HepG2 (cell line): ENCODE results near the gene PID1. TPM values are rescaled to one million over a fixed set of nuclear protein-coding genes. Genes with fewer than 3 reads are reported as not detected.

Experiments used
- ATAC-seq: fragments of 200-7000 bp; cut with Tn5 transposase; 3 replicates; pipeline ENCODE4 v1.9.1; 2020; ENCODE audit warnings: mild to moderate bottlenecking, moderate library complexity
- BruUV-seq: library from RNA; stranded (reverse); fragments of 400-500 nt; replicated peaks from 2 replicates; lab custom pipeline; 2021; lab: Mats Ljungman, UMichigan
- CTCF ChIA-PET: fragments of 300-600 bp; formaldehyde crosslinking; extraction: SDS; loops from one replicate; lab custom pipeline; 2021; ENCODE audit warnings: low total read pairs, inconsistent platforms, low intra/inter-chr PET ratio; lab: Yijun Ruan, JAX
- POLR2A ChIA-PET: fragments of 350-600 bp; sonication (Branson Sonifier 250); formaldehyde crosslinking; loops from one replicate; lab custom pipeline; 2020; ENCODE audit warnings: antibody characterized with exemption, inconsistent platforms; lab: Yijun Ruan, JAX
- DNase-seq: peaks from one replicate; pipeline ENCODE4 v3.0.0-alpha.2; 2015; ENCODE audit warnings: low spot score
- FAIRE-seq: peaks from 3 replicates; lab custom pipeline; 2011; peaks lifted over from hg19 to GRCh38; lab: Jason Lieb, UNC
- H2AFZ ChIP-seq: one replicate; pipeline ENCODE4 v1.6.1; 2011; ENCODE audit warnings: low read length, inconsistent platforms
- H3K27ac ChIP-seq: fragments of 300-600 bp; 3 replicates; pipeline ENCODE4 v1.8.0; 2011; ENCODE audit warnings: mixed run types, mild to moderate bottlenecking, mixed read lengths, low read length, inconsistent platforms; ENCODE audit not compliant: insufficient read depth; ENCODE audit errors: extremely low read length
- H3K27me3 ChIP-seq, 2 experiments: fragments of 200-600 bp in 1 of 2; 2 replicates in 1 of 2; 3 replicates in 1 of 2; pipeline versions ENCODE4 v1.6.0 to v1.8.0; 2011; ENCODE audit warnings: low read length in 2 of 2, mild to moderate bottlenecking in 2 of 2, moderate library complexity in 2 of 2, inconsistent platforms in 1 of 2; ENCODE audit not compliant: insufficient read depth in 2 of 2, control insufficient read depth in 1 of 2
- H3K36me3 ChIP-seq, 2 experiments: fragments of 200-600 bp in 1 of 2; replicated peaks in 1 of 2; 2 replicates in 1 of 2; 3 replicates in 1 of 2; pipeline versions ENCODE4 v1.5.1 to v1.8.0; 2011; ENCODE audit warnings: low read length in 2 of 2, inconsistent platforms in 1 of 2; ENCODE audit not compliant: insufficient read depth in 2 of 2, control insufficient read depth in 1 of 2
- H3K4me1 ChIP-seq: 2 replicates; pipeline ENCODE4 v1.5.1; 2012; ENCODE audit warnings: low read length, inconsistent platforms; ENCODE audit not compliant: insufficient read depth
- H3K4me2 ChIP-seq: 2 replicates; pipeline ENCODE4 v1.6.0; 2011; ENCODE audit warnings: low read depth, low read length, inconsistent platforms
- H3K4me3 ChIP-seq, 3 experiments: fragments of 200-600 bp in 1 of 3; sonication (generic), shearing (Covaris generic) in 1 of 3; replicated peaks in 1 of 3; 2 replicates each; pipeline ENCODE4 v1.5.1; 2011 to 2016; ENCODE audit warnings: low read length in 3 of 3, inconsistent platforms in 2 of 3, low read depth in 2 of 3, mild to moderate bottlenecking in 2 of 3, control low read depth in 1 of 3, mixed read lengths in 1 of 3; ENCODE audit not compliant: insufficient read depth in 1 of 3
- H3K79me2 ChIP-seq: one replicate; pipeline ENCODE4 v1.6.1; 2011; ENCODE audit warnings: low read length, inconsistent platforms; ENCODE audit not compliant: insufficient read depth
- H3K9ac ChIP-seq: 2 replicates; pipeline ENCODE4 v1.6.0; 2011; ENCODE audit warnings: mild to moderate bottlenecking, low read depth, low read length, inconsistent platforms; ENCODE audit not compliant: insufficient read depth
- H3K9me3 ChIP-seq: 2 replicates; pipeline ENCODE4 v1.5.1; 2012; ENCODE audit warnings: mild to moderate bottlenecking, low read length
- H4K20me1 ChIP-seq: 2 replicates; pipeline ENCODE4 v1.6.0; 2011; ENCODE audit warnings: inconsistent platforms, mild to moderate bottlenecking, low read length, moderate library complexity; ENCODE audit not compliant: insufficient read depth
- ADNP ChIP-seq: sonication (generic); formaldehyde crosslinking; IDR thresholded peaks from 2 replicates; pipeline ENCODE4 v1.4.0; 2020; ENCODE audit warnings: missing genetic modification reagents
- ATM ChIP-seq: fragments of 450-650 bp; IDR thresholded peaks from 2 replicates; pipeline ENCODE4 v1.7.1; 2017; ENCODE audit warnings: mild to moderate bottlenecking, borderline replicate concordance
- GABPB1 ChIP-seq: IDR thresholded peaks from 2 replicates; pipeline ENCODE4 v1.6.1; 2016; ENCODE audit warnings: mild to moderate bottlenecking, missing genetic modification reagents, moderate library complexity, missing compliant biosample characterization
- SALL1 ChIP-seq: sonication (generic); formaldehyde crosslinking; IDR thresholded peaks from 2 replicates; pipeline ENCODE4 v1.8.0; 2022; ENCODE audit warnings: mild to moderate bottlenecking, missing genetic modification reagents
- SRY ChIP-seq: sonication (generic); formaldehyde crosslinking; IDR thresholded peaks from 2 replicates; pipeline ENCODE4 v1.8.0; 2022; ENCODE audit warnings: mild to moderate bottlenecking, missing genetic modification reagents
- ZBTB20 ChIP-seq: sonication (generic); formaldehyde crosslinking; IDR thresholded peaks from 2 replicates; pipeline ENCODE4 v1.8.1; 2023; ENCODE audit warnings: missing genetic modification reagents, low read depth, mild to moderate bottlenecking, borderline replicate concordance
- ZFY ChIP-seq: sonication (generic); formaldehyde crosslinking; IDR thresholded peaks from 2 replicates; pipeline ENCODE4 v1.4.0; 2020; ENCODE audit warnings: missing genetic modification reagents
- ZNF235 ChIP-seq: sonication (generic); formaldehyde crosslinking; IDR thresholded peaks from 2 replicates; pipeline ENCODE4 v1.8.1; 2023; ENCODE audit warnings: mild to moderate bottlenecking, missing genetic modification reagents, borderline replicate concordance
- ZNF280B ChIP-seq: sonication (generic); formaldehyde crosslinking; IDR thresholded peaks from 2 replicates; pipeline ENCODE4 v1.5.0; 2020; ENCODE audit warnings: missing genetic modification reagents, mild to moderate bottlenecking, borderline replicate concordance
- ZNF350 ChIP-seq: sonication (generic); formaldehyde crosslinking; IDR thresholded peaks from 2 replicates; pipeline ENCODE4 v1.4.0; 2020; ENCODE audit warnings: mild to moderate bottlenecking, low read depth, missing genetic modification reagents, borderline replicate concordance
- ZNF44 ChIP-seq: sonication (generic); formaldehyde crosslinking; IDR thresholded peaks from 2 replicates; pipeline ENCODE4 v1.5.1; 2020; ENCODE audit warnings: mild to moderate bottlenecking, missing genetic modification reagents
- ZNF512 ChIP-seq: sonication (generic); formaldehyde crosslinking; IDR thresholded peaks from 2 replicates; pipeline ENCODE4 v1.4.0; 2020; ENCODE audit warnings: mild to moderate bottlenecking, missing genetic modification reagents
- ZNF550 ChIP-seq: sonication (generic); formaldehyde crosslinking; IDR thresholded peaks from 2 replicates; pipeline ENCODE4 v1.4.0; 2020; ENCODE audit warnings: mild to moderate bottlenecking, missing genetic modification reagents, borderline replicate concordance
- in situ Hi-C: cut with HindIII; loops from 2 replicates; pipeline ENCODE4 v1.10.0; 2017; ENCODE audit warnings: low pct_unique_long_range_greater_than_20kb; ENCODE audit not compliant: extremely low pct_ligation_motif_present
- intact Hi-C: fragments of 100-400 bp; cut with micrococcal nuclease; formaldehyde crosslinking; loops from one replicate; pipeline ENCODE4 v1.10.0; 2022; ENCODE audit not compliant: unreplicated experiment
- polyA plus RNA-seq, 8 experiments: library from polyadenylated mRNA; depleted of rRNA in 3 of 8; stranded (reverse) in 7 of 8; unstranded in 1 of 8; fragments of >200 nt; fragmentation: Illumina TruSeq in 4 of 8; extraction: Trizol in 4 of 8; gene quantifications; 2 replicates each; pipeline versions ENCODE4 v1.2.1 to v1.2.3, GENCODE V29; 2011 to 2016; ENCODE audit warnings: low read depth in 4 of 8, missing spikeins in 1 of 8, mixed read lengths in 1 of 8; ENCODE audit not compliant: insufficient read depth in 1 of 8
- total RNA-seq, 5 experiments: library from RNA; depleted of rRNA; stranded (reverse); fragments of >200 nt; fragmentation: Illumina TruSeq; extraction: Trizol; gene quantifications; 2 replicates each; pipeline ENCODE4 v1.2.3, GENCODE V29; 2016; ENCODE audit warnings: low read depth in 1 of 5
- TF ChIP-seq, protein P1 (sequence below): sonication (generic); formaldehyde crosslinking; IDR thresholded peaks from 2 replicates; pipeline ENCODE4 v1.4.0; 2020; ENCODE audit warnings: missing genetic modification reagents
- TF ChIP-seq, protein P2 (sequence below): sonication (generic); formaldehyde crosslinking; IDR thresholded peaks from 2 replicates; pipeline ENCODE4 v1.8.0; 2022; ENCODE audit warnings: mild to moderate bottlenecking, missing genetic modification reagents, moderate library complexity
- TF ChIP-seq, protein P3 (sequence below): IDR thresholded peaks from 2 replicates; pipeline ENCODE4 v1.6.1; 2016; ENCODE audit warnings: low read depth, control low read depth

PID1 gene
- total and polyA plus RNA-seq, 2 of the 13 experiments (the other 11 are each of a cell fraction or from before 2014, with no cell fraction given): 0.15 to 0.18 TPM

DNA sequence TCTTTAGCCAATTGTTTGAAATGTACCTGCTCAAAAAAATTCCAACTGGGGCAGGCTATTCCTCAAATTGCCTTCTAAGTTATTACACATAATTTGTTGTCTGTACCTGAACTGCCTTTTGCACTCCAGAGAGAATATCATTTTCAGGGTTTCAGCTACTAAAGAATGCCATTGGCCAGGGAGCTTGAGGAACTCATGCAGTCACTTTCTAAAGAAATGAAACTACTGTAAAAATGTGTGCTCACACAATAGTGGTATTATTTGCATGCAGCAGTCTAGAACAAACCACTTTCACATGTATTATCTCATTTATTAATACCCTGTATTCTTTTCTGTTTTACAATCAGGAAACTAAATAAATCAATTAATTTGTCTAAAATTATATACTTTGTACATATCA is 152.2 kb downstream of the PID1 start:
- ChIA-PET POLR2A (no interaction called here), CTCF (no interaction called here)
- no peaks in the 10 kb centered on the region for H3K4me1 ChIP-seq
- no peak for DNase-seq
- H3K27ac ChIP-seq: no peak overlapping the region
- H2AFZ ChIP-seq: no peak overlapping the region
- H3K4me2 ChIP-seq: no peak overlapping the region
- no peaks in the 10 kb centered on the region for H4K20me1 ChIP-seq
- H3K4me3 ChIP-seq: no peak overlapping the region
- H3K9me3 ChIP-seq: peaks cover 87% of the 10 kb centered on the region
- no peak for ATAC-seq
- no peak overlapping the region for H3K9ac ChIP-seq
- no peaks in the 10 kb centered on the region for H3K79me2 ChIP-seq
- no peaks in the 10 kb centered on the region for H3K27me3 ChIP-seq
- intact Hi-C loops (no loop called here), in situ Hi-C loops (no loop called here)
- BruUV-seq: no TSS peak
- FAIRE-seq: no peak
- H3K36me3 ChIP-seq: no peaks in the 10 kb centered on the region
- TF ChIP-seq ZNF350 (CRISPR knock-in tag): no peak
- no peak for TF ChIP-seq ZFY (CRISPR knock-in tag)
- no peak for TF ChIP-seq GABPB1 (CRISPR knock-in tag)
- TF ChIP-seq, protein P1, sequence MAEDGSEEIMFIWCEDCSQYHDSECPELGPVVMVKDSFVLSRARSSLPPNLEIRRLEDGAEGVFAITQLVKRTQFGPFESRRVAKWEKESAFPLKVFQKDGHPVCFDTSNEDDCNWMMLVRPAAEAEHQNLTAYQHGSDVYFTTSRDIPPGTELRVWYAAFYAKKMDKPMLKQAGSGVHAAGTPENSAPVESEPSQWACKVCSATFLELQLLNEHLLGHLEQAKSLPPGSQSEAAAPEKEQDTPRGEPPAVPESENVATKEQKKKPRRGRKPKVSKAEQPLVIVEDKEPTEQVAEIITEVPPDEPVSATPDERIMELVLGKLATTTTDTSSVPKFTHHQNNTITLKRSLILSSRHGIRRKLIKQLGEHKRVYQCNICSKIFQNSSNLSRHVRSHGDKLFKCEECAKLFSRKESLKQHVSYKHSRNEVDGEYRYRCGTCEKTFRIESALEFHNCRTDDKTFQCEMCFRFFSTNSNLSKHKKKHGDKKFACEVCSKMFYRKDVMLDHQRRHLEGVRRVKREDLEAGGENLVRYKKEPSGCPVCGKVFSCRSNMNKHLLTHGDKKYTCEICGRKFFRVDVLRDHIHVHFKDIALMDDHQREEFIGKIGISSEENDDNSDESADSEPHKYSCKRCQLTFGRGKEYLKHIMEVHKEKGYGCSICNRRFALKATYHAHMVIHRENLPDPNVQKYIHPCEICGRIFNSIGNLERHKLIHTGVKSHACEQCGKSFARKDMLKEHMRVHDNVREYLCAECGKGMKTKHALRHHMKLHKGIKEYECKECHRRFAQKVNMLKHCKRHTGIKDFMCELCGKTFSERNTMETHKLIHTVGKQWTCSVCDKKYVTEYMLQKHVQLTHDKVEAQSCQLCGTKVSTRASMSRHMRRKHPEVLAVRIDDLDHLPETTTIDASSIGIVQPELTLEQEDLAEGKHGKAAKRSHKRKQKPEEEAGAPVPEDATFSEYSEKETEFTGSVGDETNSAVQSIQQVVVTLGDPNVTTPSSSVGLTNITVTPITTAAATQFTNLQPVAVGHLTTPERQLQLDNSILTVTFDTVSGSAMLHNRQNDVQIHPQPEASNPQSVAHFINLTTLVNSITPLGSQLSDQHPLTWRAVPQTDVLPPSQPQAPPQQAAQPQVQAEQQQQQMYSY: no peak
- TF ChIP-seq, protein P2, sequence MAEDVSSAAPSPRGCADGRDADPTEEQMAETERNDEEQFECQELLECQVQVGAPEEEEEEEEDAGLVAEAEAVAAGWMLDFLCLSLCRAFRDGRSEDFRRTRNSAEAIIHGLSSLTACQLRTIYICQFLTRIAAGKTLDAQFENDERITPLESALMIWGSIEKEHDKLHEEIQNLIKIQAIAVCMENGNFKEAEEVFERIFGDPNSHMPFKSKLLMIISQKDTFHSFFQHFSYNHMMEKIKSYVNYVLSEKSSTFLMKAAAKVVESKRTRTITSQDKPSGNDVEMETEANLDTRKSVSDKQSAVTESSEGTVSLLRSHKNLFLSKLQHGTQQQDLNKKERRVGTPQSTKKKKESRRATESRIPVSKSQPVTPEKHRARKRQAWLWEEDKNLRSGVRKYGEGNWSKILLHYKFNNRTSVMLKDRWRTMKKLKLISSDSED (CRISPR knock-in tag): no peak
- TF ChIP-seq SRY (CRISPR knock-in tag): no peak
- no peak for TF ChIP-seq ZNF512
- no peak for TF ChIP-seq ADNP
- no peak for TF ChIP-seq ATM
- TF ChIP-seq ZBTB20 (CRISPR knock-in tag): no peak
- no peak for TF ChIP-seq ZNF235 (CRISPR knock-in tag)
- TF ChIP-seq SALL1: no peak
- no peak for TF ChIP-seq ZNF550
- no peak for TF ChIP-seq ZNF44 (CRISPR knock-in tag)
- TF ChIP-seq ZNF280B (CRISPR knock-in tag): no peak
- TF ChIP-seq, protein P3, sequence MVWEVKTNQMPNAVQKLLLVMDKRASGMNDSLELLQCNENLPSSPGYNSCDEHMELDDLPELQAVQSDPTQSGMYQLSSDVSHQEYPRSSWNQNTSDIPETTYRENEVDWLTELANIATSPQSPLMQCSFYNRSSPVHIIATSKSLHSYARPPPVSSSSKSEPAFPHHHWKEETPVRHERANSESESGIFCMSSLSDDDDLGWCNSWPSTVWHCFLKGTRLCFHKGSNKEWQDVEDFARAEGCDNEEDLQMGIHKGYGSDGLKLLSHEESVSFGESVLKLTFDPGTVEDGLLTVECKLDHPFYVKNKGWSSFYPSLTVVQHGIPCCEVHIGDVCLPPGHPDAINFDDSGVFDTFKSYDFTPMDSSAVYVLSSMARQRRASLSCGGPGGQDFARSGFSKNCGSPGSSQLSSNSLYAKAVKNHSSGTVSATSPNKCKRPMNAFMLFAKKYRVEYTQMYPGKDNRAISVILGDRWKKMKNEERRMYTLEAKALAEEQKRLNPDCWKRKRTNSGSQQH (CRISPR knock-in tag): no peak
